HG02571 (cell line): ENCODE data around the gene KAT2A.

Source experiments
- ATAC-seq: cut with Tn5 transposase; IDR thresholded peaks from one replicate; pipeline ENCODE4 v1.9.1; 2021; ENCODE audit warnings: mild to moderate bottlenecking, moderate library complexity; ENCODE audit not compliant: unreplicated experiment

The KAT2A gene

GRCh38 chr17:42116705-42117396 lies 4.3 kb downstream of the KAT2A start:
- no peak for ATAC-seq

GRCh38 chr17:42114118-42114517 lies 7.0 kb downstream of the KAT2A start:
- no peak for ATAC-seq

GRCh38 chr17:42113293-42114069 lies 7.7 kb downstream of the KAT2A start:
- ATAC-seq: no peak

- peak; percentile 54 for ATAC-seq
These were observed 8.5 kb downstream of the KAT2A start, which contains the start of gene DHX58 for GRCh38 chr17:42112552-42113176. DHX58 (minus strand) TSS chr17:42112714; CDS start chr17:42111892, 822 bp downstream.

GRCh38 chr17:42111871-42112551 lies 9.2 kb downstream of the KAT2A start:
- peak; percentile 9 for ATAC-seq

- ATAC-seq: no peak
These were observed 9.9 kb downstream of the KAT2A start for GRCh38 chr17:42111265-42111636.

- no peak for ATAC-seq
These were observed 10.6 kb downstream of the KAT2A start for GRCh38 chr17:42110301-42111264.

- no peak for ATAC-seq
These were observed 12.1 kb downstream of the KAT2A start for GRCh38 chr17:42109086-42109485.

GRCh38 chr17:42107597-42108576 lies 13.3 kb downstream of the KAT2A start:
- peak; percentile 57 for ATAC-seq

- ATAC-seq: no peak
These were observed 14.0 kb downstream of the KAT2A start for GRCh38 chr17:42107124-42107523.

- no peak for ATAC-seq
These were observed 15.2 kb downstream of the KAT2A start for GRCh38 chr17:42106009-42106408.

GRCh38 chr17:42104264-42104663 lies 16.9 kb downstream of the KAT2A start:
- ATAC-seq: no peak

- no peak for ATAC-seq
These were observed 17.8 kb downstream of the KAT2A start for GRCh38 chr17:42103221-42103954.

GRCh38 chr17:42101513-42102292 lies 19.5 kb downstream of the KAT2A start:
- ATAC-seq: no peak

GRCh38 chr17:42098730-42099399 lies 22.3 kb downstream of the KAT2A start:
- ATAC-seq: no peak

GRCh38 chr17:42097691-42098631 lies 23.2 kb downstream of the KAT2A start, which contains the start of gene ZNF385C:
ZNF385C (minus strand) TSS chr17:42098473; CDS start chr17:42063056, 35,417 bp downstream.
- no peak for ATAC-seq
